ENCODE measurements around the gene SCGB3A1.

DNA sequence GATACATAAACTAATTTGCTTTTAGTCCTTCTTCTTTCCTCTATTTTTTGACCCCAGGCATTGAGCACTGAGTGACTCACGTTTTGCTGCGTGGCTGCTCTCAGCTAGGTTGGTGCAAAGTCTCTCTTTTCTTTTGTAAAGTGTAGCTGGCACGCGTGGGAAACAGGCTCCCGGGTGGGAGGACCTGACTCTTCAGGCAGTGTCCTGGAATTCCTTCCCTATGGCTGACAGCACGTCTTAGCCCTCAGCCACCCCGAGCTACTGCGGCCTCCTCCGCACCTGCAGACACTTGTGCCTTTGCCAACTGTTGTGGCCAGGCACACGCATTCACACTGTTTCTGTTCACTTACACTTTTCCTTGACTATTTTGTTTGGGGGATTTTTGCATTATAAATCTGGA, 877 bp upstream of the SCGB3A1 start:
- TF ChIP-seq EZH2 (IDR thresholded peaks at IDR 0.05; ENCODE audit: insufficient read depth, poor library complexity, severe bottlenecking) (no peak), EZH2phosphoT487 (IDR thresholded peaks at IDR 0.05; ENCODE audit: insufficient read depth, low read depth) (no peak)

Data from GM23248 (cell line).